H1 (cell line): Measurements from ENCODE around the gene LTBP1. TPM values are rescaled to one million over a fixed set of nuclear protein-coding genes. Genes with fewer than 3 reads are reported as not detected.

Experiments used
- CTCF ChIA-PET: fragments of 300-600 bp; sonication (Branson Sonifier 250); formaldehyde crosslinking; loops from one replicate; lab custom pipeline; 2021; ENCODE audit not compliant: partially characterized antibody; lab: Charles Lee
- POLR2A ChIA-PET: fragments of 300-600 bp; sonication (Branson Sonifier 250); formaldehyde crosslinking; loops from one replicate; lab custom pipeline; 2021; ENCODE audit warnings: inconsistent platforms; ENCODE audit not compliant: partially characterized antibody; lab: Charles Lee
- DNase-seq, 2 experiments: peaks; one replicate each; pipeline versions ENCODE4 v3.0.0 to v3.0.0-alpha.2; 2010 to 2022; ENCODE audit warnings: low spot score in 2 of 2, low read depth in 1 of 2, mixed read lengths in 1 of 2
- FAIRE-seq: peaks from 2 replicates; lab custom pipeline; 2011; peaks lifted over from hg19 to GRCh38; lab: Jason Lieb, UNC
- H2AFZ ChIP-seq: 2 replicates; pipeline ENCODE4 v1.8.1; 2012; ENCODE audit warnings: low read length, inconsistent platforms
- H2AK5ac ChIP-seq: 2 replicates; pipeline ENCODE4 v1.6.1; 2013; ENCODE audit warnings: low read depth, low read length
- H2BK120ac ChIP-seq: replicated peaks from 2 replicates; pipeline ENCODE3; 2013; ENCODE audit warnings: low read depth, low read length, inconsistent platforms
- H2BK12ac ChIP-seq: 2 replicates; pipeline ENCODE4 v1.6.1; 2013; ENCODE audit warnings: low read depth, low read length
- H2BK15ac ChIP-seq: 2 replicates; pipeline ENCODE4 v1.6.1; 2013; ENCODE audit warnings: low read length
- H2BK20ac ChIP-seq: 2 replicates; pipeline ENCODE4 v1.6.1; 2013; ENCODE audit warnings: low read length
- H2BK5ac ChIP-seq: 2 replicates; pipeline ENCODE4 v1.6.1; 2013; ENCODE audit warnings: low read depth, low read length
- H3K14ac ChIP-seq: 2 replicates; pipeline ENCODE4 v1.6.1; 2013; ENCODE audit warnings: inconsistent platforms; ENCODE audit not compliant: insufficient read length
- H3K18ac ChIP-seq: 2 replicates; pipeline ENCODE4 v1.6.1; 2013; ENCODE audit warnings: low read length; ENCODE audit errors: extremely low read depth
- H3K23ac ChIP-seq: 2 replicates; pipeline ENCODE4 v1.6.1; 2013; ENCODE audit warnings: inconsistent platforms; ENCODE audit not compliant: insufficient read length
- H3K23me2 ChIP-seq: 2 replicates; pipeline ENCODE4 v1.6.1; 2013; ENCODE audit warnings: low read depth, low read length
- H3K27ac ChIP-seq: 2 replicates; pipeline ENCODE4 v1.6.1; 2011; ENCODE audit warnings: low read depth, low read length, inconsistent platforms
- H3K27me3 ChIP-seq, 4 experiments: replicated peaks in 1 of 4; 1 replicate in 1 of 4; 2 replicates in 3 of 4; pipeline versions ENCODE4 v1.6.1 to v1.8.1; 2011 to 2013; ENCODE audit warnings: low read length in 3 of 4, mild to moderate bottlenecking in 3 of 4, inconsistent platforms in 2 of 4, mixed read lengths in 2 of 4, moderate library complexity in 1 of 4; ENCODE audit not compliant: control insufficient read depth in 3 of 4, insufficient read depth in 3 of 4; ENCODE audit errors: extremely low read depth in 1 of 4
- H3K36me3 ChIP-seq, 4 experiments: 2 replicates each; pipeline versions ENCODE4 v1.6.1 to v1.8.1; 2011 to 2013; ENCODE audit warnings: mild to moderate bottlenecking in 4 of 4, low read length in 3 of 4, moderate library complexity in 2 of 4, control low read depth in 1 of 4, inconsistent platforms in 1 of 4; ENCODE audit not compliant: insufficient read depth in 4 of 4, control insufficient read depth in 2 of 4
- H3K4ac ChIP-seq: replicated peaks from 2 replicates; pipeline ENCODE3; 2013; ENCODE audit warnings: low read length, low read depth, mixed read lengths, inconsistent platforms; ENCODE audit not compliant: insufficient read length
- H3K4me1 ChIP-seq, 4 experiments: replicated peaks in 1 of 4; 1 replicate in 1 of 4; 2 replicates in 3 of 4; pipeline versions ENCODE4 v1.6.1 to v1.8.1; 2011 to 2013; ENCODE audit warnings: low read length in 3 of 4, inconsistent platforms in 2 of 4, mixed read lengths in 1 of 4; ENCODE audit not compliant: insufficient read depth in 4 of 4, control insufficient read depth in 3 of 4
- H3K4me2 ChIP-seq, 2 experiments: 2 replicates each; pipeline versions ENCODE4 v1.6.1 to v1.8.1; 2011 to 2013; ENCODE audit warnings: low read depth in 2 of 2, low read length in 2 of 2, control low read depth in 1 of 2, inconsistent platforms in 1 of 2, mild to moderate bottlenecking in 1 of 2; ENCODE audit not compliant: insufficient read depth in 1 of 2
- H3K4me3 ChIP-seq, 4 experiments: fragments of 200-600, 300-600 bp in 1 of 4; sonication (generic), shearing (Covaris generic), sonication (Bioruptor Twin) in 1 of 4; 2 replicates each; pipeline versions ENCODE4 v1.5.1 to v1.8.1; 2011 to 2016; ENCODE audit warnings: low read length in 4 of 4, low read depth in 3 of 4, control low read depth in 2 of 4, inconsistent platforms in 2 of 4, mild to moderate bottlenecking in 2 of 4, mixed read lengths in 1 of 4, moderate library complexity in 1 of 4; ENCODE audit not compliant: insufficient read depth in 2 of 4; ENCODE audit errors: extremely low read depth in 1 of 4
- H3K56ac ChIP-seq: replicated peaks from 2 replicates; pipeline ENCODE3; 2013; ENCODE audit warnings: low read depth, mild to moderate bottlenecking, mixed read lengths, low read length, inconsistent platforms; ENCODE audit not compliant: insufficient read length
- H3K79me1 ChIP-seq: 2 replicates; pipeline ENCODE4 v1.6.1; 2013; ENCODE audit warnings: low read depth, low read length, control low read depth
- H3K79me2 ChIP-seq, 2 experiments: 2 replicates each; pipeline versions ENCODE4 v1.6.1 to v1.8.1; 2012 to 2013; ENCODE audit warnings: low read length in 2 of 2, mild to moderate bottlenecking in 2 of 2, inconsistent platforms in 1 of 2; ENCODE audit not compliant: insufficient read depth in 2 of 2, control insufficient read depth in 1 of 2
- H3K9ac ChIP-seq, 4 experiments: replicated peaks in 1 of 4; 1 replicate in 1 of 4; 2 replicates in 3 of 4; pipeline versions ENCODE4 v1.6.1 to v1.8.1; 2011 to 2013; ENCODE audit warnings: low read depth in 3 of 4, low read length in 3 of 4, control low read depth in 2 of 4, mild to moderate bottlenecking in 2 of 4, moderate library complexity in 2 of 4, inconsistent platforms in 1 of 4; ENCODE audit errors: extremely low read depth in 1 of 4
- H3K9me3 ChIP-seq, 2 experiments: 2 replicates each; pipeline versions ENCODE4 v1.6.1 to v1.8.1; 2012 to 2013; ENCODE audit warnings: mild to moderate bottlenecking in 2 of 2, moderate library complexity in 2 of 2, control low read depth in 1 of 2, inconsistent platforms in 1 of 2, low read depth in 1 of 2, low read length in 1 of 2, mixed read lengths in 1 of 2; ENCODE audit not compliant: insufficient read depth in 2 of 2
- H4K20me1 ChIP-seq, 2 experiments: replicated peaks in 1 of 2; 2 replicates each; pipeline versions ENCODE3 to v1.8.1; 2011 to 2013; ENCODE audit warnings: inconsistent platforms in 2 of 2, low read length in 2 of 2, mild to moderate bottlenecking in 1 of 2; ENCODE audit not compliant: insufficient read depth in 2 of 2, control insufficient read depth in 1 of 2
- H4K5ac ChIP-seq: 2 replicates; pipeline ENCODE4 v1.6.1; 2013; ENCODE audit warnings: low read length, low read depth, mixed read lengths, inconsistent platforms; ENCODE audit not compliant: insufficient read length
- H4K8ac ChIP-seq: 2 replicates; pipeline ENCODE4 v1.8.0; 2013; ENCODE audit warnings: mild to moderate bottlenecking, moderate library complexity, low read length, inconsistent platforms; ENCODE audit not compliant: insufficient read depth; ENCODE audit errors: extremely low read depth
- H4K91ac ChIP-seq: replicated peaks from 2 replicates; pipeline ENCODE3; 2013; ENCODE audit warnings: low read length, mixed read lengths, inconsistent platforms; ENCODE audit not compliant: insufficient read length
- PHF8 ChIP-seq: fragments of 200-600 bp; sonication (generic); conservative IDR thresholded peaks from 2 replicates; pipeline ENCODE4 v1.7.1; 2012; ENCODE audit warnings: low read depth, mild to moderate bottlenecking, inconsistent platforms, low read length, moderate library complexity
- WGBS, 2 experiments: shearing (Covaris generic) in 1 of 2; methylation state at CpG; one replicate each; pipeline versions ENCODE4 v1.1.6 to v1.1.7; 2013 to 2015; ENCODE audit warnings: low lambda C conversion rate in 2 of 2, mixed read lengths in 2 of 2, inconsistent platforms in 1 of 2, low coverage in 1 of 2, missing lambda C conversion rate in 1 of 2; ENCODE audit not compliant: insufficient replicate concordance in 2 of 2, insufficient coverage in 1 of 2, insufficient read length in 1 of 2; ENCODE audit errors: extremely low coverage in 1 of 2, missing lambda C conversion rate in 1 of 2; 5-methylcytosine and 5-hydroxymethylcytosine counted together
- polyA plus RNA-seq, 7 experiments: library from polyadenylated mRNA; depleted of rRNA in 3 of 7; stranded (reverse) in 5 of 7; unstranded in 2 of 7; fragments of >200 nt in 5 of 7; fragments of 200-250 nt in 2 of 7; gene quantifications; 1 replicate in 5 of 7; 2 replicates in 1 of 7; 4 replicates in 1 of 7; pipeline versions ENCODE4 v1.2.1 to v1.2.3, GENCODE V29; 2011 to 2013; ENCODE audit warnings: missing spikeins in 2 of 7, mixed read lengths in 2 of 7
- total RNA-seq: library from RNA; stranded (reverse); fragmentation: NEBNext Ultra II Directional; extraction: Animal tissue kit (Norgen Biotek cat#: 25700); gene quantifications from 2 replicates; pipeline ENCODE4 v1.2.1, GENCODE V29; 2021
- TF ChIP-seq, protein P1 (sequence below): IDR thresholded peaks from 2 replicates; pipeline ENCODE4 v1.6.1; 2012; ENCODE audit warnings: inconsistent platforms

Gene LTBP1
- total and polyA plus RNA-seq, 2 of the 8 experiments (the other 6 are each of a cell fraction or from before 2014, with no cell fraction given), result 15.4 to 24.7 TPM

DNA sequence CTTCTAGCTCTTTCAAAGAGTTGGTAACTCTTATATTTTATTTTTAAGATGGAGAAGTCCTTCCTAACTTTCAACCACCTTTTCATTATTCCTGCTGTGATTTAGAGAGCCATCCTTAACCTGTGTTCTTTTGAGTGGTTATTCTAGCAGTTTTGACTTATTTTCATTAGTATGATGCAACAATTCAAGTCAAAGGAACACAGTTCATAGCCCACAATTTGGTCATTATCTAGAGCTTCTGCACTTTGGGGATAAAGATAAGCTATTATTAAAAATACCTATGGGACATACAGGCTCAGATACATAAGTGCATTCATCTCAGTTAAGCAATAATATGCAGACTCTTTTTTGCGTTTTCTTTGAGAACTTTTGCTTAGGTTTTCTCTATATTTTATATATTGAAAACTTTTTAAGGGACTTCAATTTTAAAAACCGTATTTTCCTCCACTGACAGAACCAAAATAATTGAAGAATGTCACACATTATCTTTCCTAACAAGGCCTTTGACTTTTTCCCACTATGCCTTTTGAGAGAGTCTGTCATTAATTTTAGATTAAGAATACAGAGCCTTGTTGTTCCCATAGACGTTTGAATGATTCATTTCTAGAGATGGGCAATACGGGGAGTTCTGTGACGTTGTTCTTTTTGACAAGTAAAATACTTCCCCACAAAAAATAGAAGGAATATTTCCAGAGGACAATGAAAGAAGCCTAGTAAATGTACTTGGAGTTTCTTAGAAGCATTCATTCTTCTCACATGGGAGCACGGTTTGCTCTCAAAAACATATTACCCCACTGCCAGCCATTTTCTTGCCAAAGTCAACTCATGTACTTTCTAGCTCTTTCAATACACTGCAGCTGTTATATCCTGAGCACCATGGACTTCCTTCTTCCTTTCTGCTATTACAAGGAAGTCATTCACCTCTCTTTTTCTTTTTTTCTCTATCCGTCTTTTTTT, 486.8 kb downstream of the LTBP1 start:
- no peak overlapping the region for H2BK12ac ChIP-seq
- no peak overlapping the region for H3K4me2 ChIP-seq
- no peak overlapping the region for H3K4ac ChIP-seq
- 87% methylated on average over 7 of the region's 7 CpGs; no CpG with 5 or more reads in 1 of the 2 experiments for WGBS, 2 experiments
- H3K56ac ChIP-seq, result no peak overlapping the region
- no peaks in the 10 kb centered on the region for H3K27me3 ChIP-seq
- H2BK120ac ChIP-seq, result no peak overlapping the region
- no peak overlapping the region for H3K23ac ChIP-seq
- no peak overlapping the region for H2BK5ac ChIP-seq
- H2BK15ac ChIP-seq, result no peak overlapping the region
- H2AK5ac ChIP-seq, result no peak overlapping the region
- H3K4me3 ChIP-seq, result no peak overlapping the region
- no peaks in the 10 kb centered on the region for H4K20me1 ChIP-seq
- ChIA-PET CTCF (interaction anchor here (0.5 to 3.3 kb wide), 5 partner anchors 11 to 662 kb away, joined by 3 to 11 read pairs (median 6); no protein-coding TSS in a partner anchor), POLR2A (interaction anchor here (0.5 kb wide), 1 partner anchor 21 kb away, joined by 3 read pairs; no protein-coding TSS in a partner anchor)
- H4K5ac ChIP-seq, result no peak overlapping the region
- H4K91ac ChIP-seq, result no peak overlapping the region
- H3K27ac ChIP-seq, result no peak overlapping the region
- DNase-seq (no peak), FAIRE-seq (no peak)
- H3K79me2 ChIP-seq, result no peaks in the 10 kb centered on the region
- H2AFZ ChIP-seq, result no peak overlapping the region
- no peak overlapping the region for H3K9ac ChIP-seq
- H3K79me1 ChIP-seq, result no peaks in the 10 kb centered on the region
- no peak overlapping the region for H3K14ac ChIP-seq
- H3K9me3 ChIP-seq, result no peaks in the 10 kb centered on the region
- H3K23me2 ChIP-seq, result no peaks in the 10 kb centered on the region
- H3K18ac ChIP-seq, result no peak overlapping the region
- no peaks in the 10 kb centered on the region for H3K4me1 ChIP-seq
- TF ChIP-seq, protein P1, sequence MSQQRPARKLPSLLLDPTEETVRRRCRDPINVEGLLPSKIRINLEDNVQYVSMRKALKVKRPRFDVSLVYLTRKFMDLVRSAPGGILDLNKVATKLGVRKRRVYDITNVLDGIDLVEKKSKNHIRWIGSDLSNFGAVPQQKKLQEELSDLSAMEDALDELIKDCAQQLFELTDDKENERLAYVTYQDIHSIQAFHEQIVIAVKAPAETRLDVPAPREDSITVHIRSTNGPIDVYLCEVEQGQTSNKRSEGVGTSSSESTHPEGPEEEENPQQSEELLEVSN, result no peak
- TF ChIP-seq PHF8, result no peak
- H4K8ac ChIP-seq, result no peak overlapping the region
- no peaks in the 10 kb centered on the region for H3K36me3 ChIP-seq
- no peak overlapping the region for H2BK20ac ChIP-seq
